Mesenchymal stem cell (in vitro differentiated cells and primary cell): Measurements from ENCODE around the gene PAK5.

ENCODE experiments used
- DNase-seq: peaks from one replicate; pipeline ENCODE4 v3.0.0-alpha.2; 2013
- H2AFZ ChIP-seq: one replicate; pipeline ENCODE4 v1.6.1; 2013; ENCODE audit warnings: low read depth, mild to moderate bottlenecking, control low read depth, inconsistent platforms, low read length, moderate library complexity
- H2AK5ac ChIP-seq: 2 replicates; pipeline ENCODE4 v1.6.1; 2013; ENCODE audit warnings: low read length, moderate library complexity, mild to moderate bottlenecking, inconsistent platforms; ENCODE audit not compliant: severe bottlenecking
- H2BK120ac ChIP-seq: one replicate; pipeline ENCODE4 v1.6.1; 2013; ENCODE audit warnings: low read depth, mild to moderate bottlenecking, inconsistent platforms, low read length, moderate library complexity
- H2BK12ac ChIP-seq, 2 experiments: one replicate each; pipeline ENCODE4 v1.6.1; 2013; ENCODE audit warnings: inconsistent platforms in 2 of 2, low read length in 2 of 2, mild to moderate bottlenecking in 2 of 2, moderate library complexity in 2 of 2, control low read depth in 1 of 2
- H2BK15ac ChIP-seq: one replicate; pipeline ENCODE4 v1.6.1; 2013; ENCODE audit warnings: mild to moderate bottlenecking, low read depth, inconsistent platforms; ENCODE audit not compliant: poor library complexity, severe bottlenecking
- H2BK5ac ChIP-seq: 2 replicates; pipeline ENCODE4 v1.6.1; 2013; ENCODE audit warnings: low read depth, mild to moderate bottlenecking, low read length, control low read depth, inconsistent platforms; ENCODE audit not compliant: poor library complexity, severe bottlenecking
- H3K14ac ChIP-seq, 2 experiments: one replicate each; pipeline ENCODE4 v1.6.1; 2013; ENCODE audit warnings: inconsistent platforms in 2 of 2, low read length in 2 of 2, control low read depth in 1 of 2, mild to moderate bottlenecking in 1 of 2, moderate library complexity in 1 of 2
- H3K18ac ChIP-seq, 2 experiments: one replicate each; pipeline ENCODE4 v1.6.1; 2013; ENCODE audit warnings: inconsistent platforms in 2 of 2, low read length in 2 of 2, control low read depth in 1 of 2, low read depth in 1 of 2, mild to moderate bottlenecking in 1 of 2
- H3K23ac ChIP-seq, 2 experiments: one replicate each; pipeline ENCODE4 v1.6.1; 2013; ENCODE audit warnings: inconsistent platforms in 2 of 2, low read length in 2 of 2, mild to moderate bottlenecking in 2 of 2, moderate library complexity in 2 of 2, control low read depth in 1 of 2
- H3K27ac ChIP-seq: 2 replicates; pipeline ENCODE4 v1.5.1; 2013; ENCODE audit warnings: mild to moderate bottlenecking, moderate library complexity, low read length, control low read depth, inconsistent platforms; ENCODE audit not compliant: poor library complexity, severe bottlenecking
- H3K27me3 ChIP-seq, 2 experiments: 2 replicates each; pipeline versions ENCODE4 v1.6.1 to v1.7.0; 2013; ENCODE audit warnings: low read length in 2 of 2, mild to moderate bottlenecking in 2 of 2, moderate library complexity in 2 of 2, control low read depth in 1 of 2, inconsistent platforms in 1 of 2; ENCODE audit not compliant: control insufficient read depth in 1 of 2, insufficient read depth in 1 of 2
- H3K36me3 ChIP-seq, 2 experiments: 2 replicates each; pipeline versions ENCODE4 v1.6.1 to v1.7.0; 2013; ENCODE audit warnings: low read length in 2 of 2, control low read depth in 1 of 2, inconsistent platforms in 1 of 2, low read depth in 1 of 2, mild to moderate bottlenecking in 1 of 2; ENCODE audit not compliant: insufficient read depth in 2 of 2, control insufficient read depth in 1 of 2
- H3K4ac ChIP-seq, 2 experiments: one replicate each; pipeline ENCODE4 v1.6.1; 2013; ENCODE audit warnings: inconsistent platforms in 2 of 2, low read length in 2 of 2, mild to moderate bottlenecking in 2 of 2, moderate library complexity in 2 of 2, control low read depth in 1 of 2, low read depth in 1 of 2
- H3K4me1 ChIP-seq: 2 replicates; pipeline ENCODE4 v1.6.1; 2013; ENCODE audit warnings: low read depth, low read length, control low read depth; ENCODE audit not compliant: control insufficient read depth, insufficient read depth
- H3K4me2 ChIP-seq: 2 replicates; pipeline ENCODE4 v1.6.1; 2013; ENCODE audit warnings: low read length, mild to moderate bottlenecking, inconsistent platforms; ENCODE audit not compliant: poor library complexity, severe bottlenecking
- H3K4me3 ChIP-seq, 2 experiments: 2 replicates each; pipeline versions ENCODE4 v1.5.1 to v1.7.0; 2013; ENCODE audit warnings: low read length in 2 of 2, mild to moderate bottlenecking in 2 of 2, control low read depth in 1 of 2, low read depth in 1 of 2; ENCODE audit not compliant: insufficient read depth in 1 of 2
- H3K79me1 ChIP-seq: replicated peaks from 2 replicates; pipeline ENCODE4 v1.6.1; 2013; ENCODE audit warnings: mild to moderate bottlenecking, control low read depth, low read length, inconsistent platforms; ENCODE audit not compliant: poor library complexity, severe bottlenecking
- H3K9ac ChIP-seq: 2 replicates; pipeline ENCODE4 v1.7.0; 2013; ENCODE audit warnings: mild to moderate bottlenecking, low read length, moderate library complexity
- H3K9me3 ChIP-seq: 2 replicates; pipeline ENCODE4 v1.7.0; 2013; ENCODE audit warnings: mild to moderate bottlenecking, low read length; ENCODE audit not compliant: control insufficient read depth
- H4K8ac ChIP-seq: one replicate; pipeline ENCODE4 v1.6.1; 2013; ENCODE audit warnings: inconsistent platforms, mild to moderate bottlenecking, low read length, moderate library complexity
- H4K91ac ChIP-seq: one replicate; pipeline ENCODE4 v1.6.1; 2013; ENCODE audit warnings: mild to moderate bottlenecking, low read length, inconsistent platforms
- WGBS: methylation state at CpG from one replicate; pipeline ENCODE4 v1.1.7; 2013; ENCODE audit warnings: mixed read lengths; 5-methylcytosine and 5-hydroxymethylcytosine counted together

PAK5 gene

GRCh38 chr20:9629831-9630230, 209.0 kb downstream of the PAK5 start:
- Histone ChIP-seq H2BK12ac (no peak overlapping the region), H3K4me3 (no peak overlapping the region), H3K79me1 (no peaks in the 10 kb centered on the region), H2BK5ac (no peak overlapping the region), H3K36me3 (no peaks in the 10 kb centered on the region), H2BK120ac (no peak overlapping the region), H3K4me1 (peaks cover 1% of the 10 kb centered on the region), H3K4ac (no peak overlapping the region), H3K14ac (no peak overlapping the region), H3K27me3 (peaks cover 21 to 27% of the 10 kb centered on the region in 2 experiments), H3K9me3 (no peaks in the 10 kb centered on the region), H3K18ac (no peak overlapping the region), H3K27ac (no peak overlapping the region), H2BK15ac (no peak overlapping the region), H4K8ac (no peak overlapping the region), H3K23ac (no peak overlapping the region), H3K9ac (no peak overlapping the region), H2AK5ac (no peak overlapping the region), H3K4me2 (no peak overlapping the region), H4K91ac (no peak overlapping the region), H2AFZ (no peak overlapping the region)
- WGBS, result 83% methylated on average over 5 of the region's 5 CpGs
- DNase-seq, result no peak

GRCh38 chr20:9628589-9628988, 210.3 kb downstream of the PAK5 start:
- H2BK15ac ChIP-seq, result no peak overlapping the region
- H3K27me3 ChIP-seq, result peaks cover 17 to 31% of the 10 kb centered on the region in 2 experiments
- H3K27ac ChIP-seq, result no peak overlapping the region
- peaks cover 3% of the 10 kb centered on the region for H3K9me3 ChIP-seq
- no peak overlapping the region for H2BK12ac ChIP-seq
- H2AK5ac ChIP-seq, result no peak overlapping the region
- no peak overlapping the region for H3K9ac ChIP-seq
- no peak overlapping the region for H3K18ac ChIP-seq
- H2BK5ac ChIP-seq, result no peak overlapping the region
- H2BK120ac ChIP-seq, result no peak overlapping the region
- no peak overlapping the region for H3K14ac ChIP-seq
- no peak overlapping the region for H2AFZ ChIP-seq
- 91% methylated on average over 1 of the region's 2 CpGs for WGBS
- H3K4ac ChIP-seq, result no peak overlapping the region
- no peaks in the 10 kb centered on the region for H3K36me3 ChIP-seq
- H4K91ac ChIP-seq, result no peak overlapping the region
- H3K79me1 ChIP-seq, result no peaks in the 10 kb centered on the region
- H3K4me1 ChIP-seq, result peaks cover 1% of the 10 kb centered on the region
- H3K23ac ChIP-seq, result no peak overlapping the region
- DNase-seq, result no peak
- no peak overlapping the region for H3K4me3 ChIP-seq
- no peak overlapping the region for H4K8ac ChIP-seq
- H3K4me2 ChIP-seq, result no peak overlapping the region

- peaks cover 1% of the 10 kb centered on the region for H3K4me1 ChIP-seq
- DNase-seq, result no peak
- peaks cover 17 to 31% of the 10 kb centered on the region in 2 experiments for H3K27me3 ChIP-seq
- H2AFZ ChIP-seq, result no peak overlapping the region
- H3K79me1 ChIP-seq, result no peaks in the 10 kb centered on the region
- no peak overlapping the region for H2BK15ac ChIP-seq
- H2BK5ac ChIP-seq, result no peak overlapping the region
- no peak overlapping the region for H3K4me3 ChIP-seq
- H3K36me3 ChIP-seq, result no peaks in the 10 kb centered on the region
- no peak overlapping the region for H4K91ac ChIP-seq
- peaks cover 7% of the 10 kb centered on the region for H3K9me3 ChIP-seq
- no peak overlapping the region for H3K9ac ChIP-seq
- no peak overlapping the region for H3K18ac ChIP-seq
- no peak overlapping the region for H3K23ac ChIP-seq
- H3K4me2 ChIP-seq, result no peak overlapping the region
- no peak overlapping the region for H2AK5ac ChIP-seq
- no peak overlapping the region for H4K8ac ChIP-seq
- no peak overlapping the region for H2BK120ac ChIP-seq
- no peak overlapping the region for H3K27ac ChIP-seq
- no peak overlapping the region for H2BK12ac ChIP-seq
- H3K14ac ChIP-seq, result no peak overlapping the region
- no peak overlapping the region for H3K4ac ChIP-seq
Observed at GRCh38 chr20:9628141-9628540, 210.7 kb downstream of the PAK5 start.

- DNase-seq, result no peak
- Histone ChIP-seq H2BK5ac (no peak overlapping the region), H3K79me1 (no peaks in the 10 kb centered on the region), H4K8ac (no peak overlapping the region), H4K91ac (no peak overlapping the region), H3K9ac (no peak overlapping the region), H2BK12ac (no peak overlapping the region), H2AFZ (no peak overlapping the region), H3K27me3 (peaks cover 13 to 31% of the 10 kb centered on the region in 2 experiments), H2BK120ac (no peak overlapping the region), H3K4me2 (no peak overlapping the region), H3K23ac (no peak overlapping the region), H3K4ac (no peak overlapping the region), H3K4me1 (peaks cover 1% of the 10 kb centered on the region), H2BK15ac (no peak overlapping the region), H3K27ac (no peak overlapping the region), H3K14ac (no peak overlapping the region), H3K36me3 (no peaks in the 10 kb centered on the region), H2AK5ac (no peak overlapping the region), H3K9me3 (peaks cover 9% of the 10 kb centered on the region), H3K4me3 (no peak overlapping the region), H3K18ac (no peak overlapping the region)
- WGBS, result 91% methylated on average over 3 of the region's 3 CpGs
Observed at GRCh38 chr20:9627219-9627618, 211.7 kb downstream of the PAK5 start.
